ENCODE measurements around the gene EML4.

GRCh38 chr2:42176992-42177738 lies 8.0 kb downstream of the EML4 start:
- no peak for TF ChIP-seq RFX5 (IDR thresholded peaks at IDR 0.05; ENCODE audit: low read depth, low read length)
- TF ChIP-seq POLR2AphosphoS5 (IDR thresholded peaks at IDR 0.05; ENCODE audit: low read length) = no peak
- TF ChIP-seq, protein P1, sequence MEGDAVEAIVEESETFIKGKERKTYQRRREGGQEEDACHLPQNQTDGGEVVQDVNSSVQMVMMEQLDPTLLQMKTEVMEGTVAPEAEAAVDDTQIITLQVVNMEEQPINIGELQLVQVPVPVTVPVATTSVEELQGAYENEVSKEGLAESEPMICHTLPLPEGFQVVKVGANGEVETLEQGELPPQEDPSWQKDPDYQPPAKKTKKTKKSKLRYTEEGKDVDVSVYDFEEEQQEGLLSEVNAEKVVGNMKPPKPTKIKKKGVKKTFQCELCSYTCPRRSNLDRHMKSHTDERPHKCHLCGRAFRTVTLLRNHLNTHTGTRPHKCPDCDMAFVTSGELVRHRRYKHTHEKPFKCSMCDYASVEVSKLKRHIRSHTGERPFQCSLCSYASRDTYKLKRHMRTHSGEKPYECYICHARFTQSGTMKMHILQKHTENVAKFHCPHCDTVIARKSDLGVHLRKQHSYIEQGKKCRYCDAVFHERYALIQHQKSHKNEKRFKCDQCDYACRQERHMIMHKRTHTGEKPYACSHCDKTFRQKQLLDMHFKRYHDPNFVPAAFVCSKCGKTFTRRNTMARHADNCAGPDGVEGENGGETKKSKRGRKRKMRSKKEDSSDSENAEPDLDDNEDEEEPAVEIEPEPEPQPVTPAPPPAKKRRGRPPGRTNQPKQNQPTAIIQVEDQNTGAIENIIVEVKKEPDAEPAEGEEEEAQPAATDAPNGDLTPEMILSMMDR (IDR thresholded peaks at IDR 0.05 in 2 of 3, conservative IDR thresholded peaks at IDR 0.05 in 1 of 3; ENCODE audit: control insufficient read depth in 2 of 3, extremely low read depth in 1 of 3, insufficient read depth in 1 of 3, low read depth in 3 of 3, low read length in 3 of 3) = no peak
- TF ChIP-seq SIN3A (IDR thresholded peaks at IDR 0.05; ENCODE audit: low read depth, low read length) = no peak
- no peak for TF ChIP-seq NR2C1 (IDR thresholded peaks at IDR 0.05)
